Osteocyte (in vitro differentiated cells): Measurements from ENCODE around the gene BMPR2. TPM values are rescaled to one million over a fixed set of nuclear protein-coding genes. Genes with fewer than 3 reads are reported as not detected.
"Not testable (repeated sequence)": the region's sequence is repeated elsewhere in the genome, so short reads cannot be mapped to it uniquely, and the experiment has no call there.

Experiments
- DNase-seq: peaks from one replicate; pipeline ENCODE4 v3.0.0; 2021; ENCODE audit warnings: mixed read lengths; ENCODE audit not compliant: unreplicated experiment; ENCODE audit errors: extremely low spot score
- H3K27ac Mint-ChIP-seq: one replicate; pipeline ENCODE4 v1.8.0; 2021; ENCODE audit warnings: mild to moderate bottlenecking, mixed read lengths; ENCODE audit not compliant: unreplicated experiment
- H3K27me3 Mint-ChIP-seq: one replicate; pipeline ENCODE4 v1.8.0; 2021; ENCODE audit warnings: mixed read lengths; ENCODE audit not compliant: unreplicated experiment
- H3K36me3 Mint-ChIP-seq: one replicate; pipeline ENCODE4 v1.8.0; 2021; ENCODE audit warnings: mixed read lengths; ENCODE audit not compliant: unreplicated experiment
- H3K4me1 Mint-ChIP-seq: one replicate; pipeline ENCODE4 v1.8.0; 2021; ENCODE audit warnings: mixed read lengths; ENCODE audit not compliant: unreplicated experiment
- H3K4me3 Mint-ChIP-seq: one replicate; pipeline ENCODE4 v1.8.0; 2021; ENCODE audit warnings: mild to moderate bottlenecking, moderate library complexity, mixed read lengths; ENCODE audit not compliant: unreplicated experiment
- H3K9me3 Mint-ChIP-seq: one replicate; pipeline ENCODE4 v1.8.0; 2021; ENCODE audit warnings: mixed read lengths; ENCODE audit not compliant: unreplicated experiment
- total RNA-seq: library from RNA; stranded (reverse); gene quantifications from 2 replicates; pipeline ENCODE4 v1.2.1, GENCODE V29; 2021
- TF ChIP-seq, protein P1 (sequence below): fragments of 200-600 bp; sonication (generic); IDR thresholded peaks from 2 replicates; pipeline ENCODE4 v1.5.0; 2021; ENCODE audit warnings: antibody characterized with exemption, mild to moderate bottlenecking, moderate library complexity

The BMPR2 gene
- total RNA-seq, 1 donor from 2014 or later, result 92.3 TPM

DNA sequence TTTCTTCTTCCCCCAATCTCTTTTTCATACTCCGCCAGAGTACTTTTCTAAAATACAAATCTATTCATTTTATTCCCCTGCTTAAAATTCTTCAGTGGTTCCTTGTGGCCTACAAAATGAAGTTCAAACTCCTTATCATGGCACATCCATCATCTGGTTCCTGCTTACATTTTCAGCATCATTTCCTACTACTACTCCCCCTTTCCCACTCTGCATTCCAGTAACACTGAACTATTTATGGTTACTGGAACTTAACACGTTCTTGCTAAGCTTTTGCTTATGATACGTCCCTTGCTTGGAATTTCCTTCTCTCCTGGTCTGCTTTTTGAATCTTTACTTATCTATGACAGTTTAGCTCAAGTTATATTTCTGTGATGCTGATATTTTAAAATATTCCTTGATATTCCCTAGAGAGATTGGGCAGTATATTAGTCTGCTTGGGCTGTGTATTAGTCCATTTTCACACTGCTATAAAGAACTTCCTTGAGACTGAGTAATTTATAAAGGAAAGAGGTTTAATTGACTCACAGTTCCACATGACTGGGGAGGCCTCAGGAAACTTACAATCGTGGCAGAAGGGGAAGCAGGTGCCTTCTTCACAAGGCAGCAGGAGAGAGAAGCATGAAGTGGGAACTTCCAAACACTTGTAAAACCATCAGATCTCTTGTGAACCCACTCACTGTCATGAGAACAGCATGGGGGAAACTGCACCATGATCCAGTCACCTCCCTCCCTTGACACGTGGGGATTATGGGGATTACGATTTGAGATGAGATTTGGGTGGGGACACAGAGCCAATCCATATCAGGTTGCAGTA lies 53.2 kb downstream of the BMPR2 start:
- Mint-ChIP-seq H3K4me3 (no peak overlapping the region), H3K27ac (peak overlapping the region; percentile 71), H3K9me3 (peaks cover 3% of the 10 kb centered on the region), H3K4me1 (peaks cover 34% of the 10 kb centered on the region), H3K27me3 (no peaks in the 10 kb centered on the region), H3K36me3 (peaks cover 3% of the 10 kb centered on the region)
- TF ChIP-seq, protein P1, sequence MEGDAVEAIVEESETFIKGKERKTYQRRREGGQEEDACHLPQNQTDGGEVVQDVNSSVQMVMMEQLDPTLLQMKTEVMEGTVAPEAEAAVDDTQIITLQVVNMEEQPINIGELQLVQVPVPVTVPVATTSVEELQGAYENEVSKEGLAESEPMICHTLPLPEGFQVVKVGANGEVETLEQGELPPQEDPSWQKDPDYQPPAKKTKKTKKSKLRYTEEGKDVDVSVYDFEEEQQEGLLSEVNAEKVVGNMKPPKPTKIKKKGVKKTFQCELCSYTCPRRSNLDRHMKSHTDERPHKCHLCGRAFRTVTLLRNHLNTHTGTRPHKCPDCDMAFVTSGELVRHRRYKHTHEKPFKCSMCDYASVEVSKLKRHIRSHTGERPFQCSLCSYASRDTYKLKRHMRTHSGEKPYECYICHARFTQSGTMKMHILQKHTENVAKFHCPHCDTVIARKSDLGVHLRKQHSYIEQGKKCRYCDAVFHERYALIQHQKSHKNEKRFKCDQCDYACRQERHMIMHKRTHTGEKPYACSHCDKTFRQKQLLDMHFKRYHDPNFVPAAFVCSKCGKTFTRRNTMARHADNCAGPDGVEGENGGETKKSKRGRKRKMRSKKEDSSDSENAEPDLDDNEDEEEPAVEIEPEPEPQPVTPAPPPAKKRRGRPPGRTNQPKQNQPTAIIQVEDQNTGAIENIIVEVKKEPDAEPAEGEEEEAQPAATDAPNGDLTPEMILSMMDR, result no peak
- DNase-seq, result no peak

DNA sequence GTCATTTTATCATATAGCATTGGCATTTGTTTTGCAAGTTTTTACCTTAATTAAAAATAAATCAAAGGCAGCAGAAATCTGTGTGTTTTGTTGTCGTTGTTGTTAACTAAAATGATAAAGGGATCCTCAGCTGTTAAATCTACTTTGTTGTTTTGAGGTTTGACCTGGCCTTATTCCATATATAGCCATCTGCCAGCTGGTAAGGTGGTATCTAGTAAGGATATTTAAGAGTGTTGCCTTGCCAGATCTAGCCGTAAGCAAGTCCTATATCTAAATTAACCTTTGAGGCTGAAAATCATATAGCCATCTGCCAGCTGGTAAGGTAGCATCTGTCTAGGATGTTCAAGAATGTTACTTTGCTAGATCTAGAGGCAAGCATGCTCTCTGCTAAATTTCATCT lies 56.6 kb downstream of the BMPR2 start:
- no peaks in the 10 kb centered on the region for H3K9me3 Mint-ChIP-seq
- no peaks in the 10 kb centered on the region for H3K27me3 Mint-ChIP-seq
- peaks cover 3% of the 10 kb centered on the region for H3K36me3 Mint-ChIP-seq
- peaks cover 40% of the 10 kb centered on the region for H3K4me1 Mint-ChIP-seq
- TF ChIP-seq, protein P1, result no peak
- H3K4me3 Mint-ChIP-seq, result no peak overlapping the region
- DNase-seq, result no peak
- H3K27ac Mint-ChIP-seq, result no peak overlapping the region

GRCh38 chr2:202434472-202434871 lies 58.3 kb downstream of the BMPR2 start:
- TF ChIP-seq, protein P1, result no peak
- Mint-ChIP-seq H3K27me3 (no peaks in the 10 kb centered on the region), H3K4me1 (peaks cover 34% of the 10 kb centered on the region), H3K4me3 (no peak overlapping the region), H3K9me3 (no peaks in the 10 kb centered on the region), H3K27ac (no peak overlapping the region), H3K36me3 (no peaks in the 10 kb centered on the region)
- no peak for DNase-seq

DNA sequence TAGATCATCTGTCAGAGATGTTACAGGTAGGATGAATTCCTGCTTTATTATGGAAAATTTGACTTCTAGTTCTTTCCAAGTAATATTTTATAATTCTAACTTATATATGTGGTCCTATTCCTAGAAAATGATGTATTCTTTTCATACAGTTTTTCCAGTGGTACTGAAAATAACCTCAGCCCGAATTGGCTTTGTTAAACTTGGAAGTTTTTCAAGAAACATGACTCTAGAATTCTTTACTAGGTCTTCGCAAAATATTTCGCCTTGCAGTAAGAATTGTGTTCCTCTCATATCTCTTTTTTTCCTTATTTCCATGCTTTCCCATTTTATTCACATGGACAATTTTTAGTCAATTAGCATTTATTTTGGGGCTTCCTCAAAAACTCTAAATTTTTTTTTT lies 60.5 kb downstream of the BMPR2 start:
- Mint-ChIP-seq H3K4me1 (peaks cover 25% of the 10 kb centered on the region), H3K9me3 (no peaks in the 10 kb centered on the region), H3K4me3 (no peak overlapping the region), H3K36me3 (no peaks in the 10 kb centered on the region), H3K27me3 (no peaks in the 10 kb centered on the region), H3K27ac (no peak overlapping the region)
- DNase-seq, result no peak
- TF ChIP-seq, protein P1, result no peak

DNA sequence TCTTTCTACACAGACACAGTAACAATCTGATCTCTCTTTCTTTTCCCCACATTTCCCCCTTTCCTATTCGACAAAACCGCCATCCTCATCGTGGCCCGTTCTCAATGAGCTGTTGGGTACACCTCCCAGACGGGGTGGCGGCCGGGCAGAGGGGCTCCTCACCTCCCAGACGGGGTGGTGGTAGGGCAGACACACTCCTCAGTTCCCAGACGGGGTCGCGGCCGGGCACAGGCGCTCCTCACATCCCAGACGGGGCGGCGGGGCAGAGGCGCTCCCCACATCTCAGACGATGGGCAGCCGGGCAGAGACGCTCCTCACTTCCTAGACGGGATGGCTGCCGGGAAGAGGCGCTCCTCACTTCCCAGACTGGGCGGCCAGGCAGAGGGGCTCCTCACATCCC lies 64.0 kb downstream of the BMPR2 start:
- H3K27me3 Mint-ChIP-seq, H3K36me3 Mint-ChIP-seq, DNase-seq, H3K9me3 Mint-ChIP-seq, H3K27ac Mint-ChIP-seq, H3K4me3 Mint-ChIP-seq: not testable (repeated sequence)
- peaks cover 16% of the 10 kb centered on the region for H3K4me1 Mint-ChIP-seq
